ENCODE results near the gene PACSIN1.

PACSIN1 gene

GRCh38 chr6:34544776-34545471 lies 79.0 kb downstream of the PACSIN1 start:
- H3K27ac ChIP-seq (ENCODE audit: low read length), result no peak overlapping the region
- no peak overlapping the region for H3K4me3 ChIP-seq (ENCODE audit: low read length)
- no peak overlapping the region for H3K9ac ChIP-seq (ENCODE audit: low read depth, low read length)
- no peaks in the 10 kb centered on the region for H3K4me1 ChIP-seq (ENCODE audit: insufficient read depth, low read length)
- no peaks in the 10 kb centered on the region for H3K27me3 ChIP-seq (ENCODE audit: insufficient read depth, low read length)
- H3K36me3 ChIP-seq (ENCODE audit: insufficient read depth, low read depth, low read length), result no peaks in the 10 kb centered on the region
- H3K9me3 ChIP-seq (ENCODE audit: insufficient read depth, low read depth, low read length), result no peaks in the 10 kb centered on the region

- Histone ChIP-seq H3K9ac (ENCODE audit: low read depth, low read length) (no peak overlapping the region), H3K4me1 (ENCODE audit: insufficient read depth, low read length) (no peaks in the 10 kb centered on the region), H3K9me3 (ENCODE audit: insufficient read depth, low read depth, low read length) (no peaks in the 10 kb centered on the region), H3K36me3 (ENCODE audit: insufficient read depth, low read depth, low read length) (no peaks in the 10 kb centered on the region), H3K4me3 (ENCODE audit: low read length) (no peak overlapping the region), H3K27me3 (ENCODE audit: insufficient read depth, low read length) (no peaks in the 10 kb centered on the region), H3K27ac (ENCODE audit: low read length) (no peak overlapping the region)
Measured at GRCh38 chr6:34546551-34547321, 80.9 kb downstream of the PACSIN1 start.

- no peak overlapping the region for H3K9ac ChIP-seq (ENCODE audit: low read depth, low read length)
- no peaks in the 10 kb centered on the region for H3K4me1 ChIP-seq (ENCODE audit: insufficient read depth, low read length)
- no peak overlapping the region for H3K27ac ChIP-seq (ENCODE audit: low read length)
- H3K9me3 ChIP-seq (ENCODE audit: insufficient read depth, low read depth, low read length), result no peaks in the 10 kb centered on the region
- H3K4me3 ChIP-seq (ENCODE audit: low read length), result no peak overlapping the region
- H3K36me3 ChIP-seq (ENCODE audit: insufficient read depth, low read depth, low read length), result no peaks in the 10 kb centered on the region
- H3K27me3 ChIP-seq (ENCODE audit: insufficient read depth, low read length), result no peaks in the 10 kb centered on the region
Measured at GRCh38 chr6:34547701-34548644, 82.1 kb downstream of the PACSIN1 start.

- Histone ChIP-seq H3K9me3 (ENCODE audit: insufficient read depth, low read depth, low read length) (no peaks in the 10 kb centered on the region), H3K36me3 (ENCODE audit: insufficient read depth, low read depth, low read length) (no peaks in the 10 kb centered on the region), H3K9ac (ENCODE audit: low read depth, low read length) (no peak overlapping the region), H3K4me1 (ENCODE audit: insufficient read depth, low read length) (no peaks in the 10 kb centered on the region), H3K4me3 (ENCODE audit: low read length) (no peak overlapping the region), H3K27me3 (ENCODE audit: insufficient read depth, low read length) (no peaks in the 10 kb centered on the region), H3K27ac (ENCODE audit: low read length) (no peak overlapping the region)
Measured at GRCh38 chr6:34549026-34549803, 83.3 kb downstream of the PACSIN1 start.

- no peak overlapping the region for H3K9ac ChIP-seq (ENCODE audit: low read depth, low read length)
- no peaks in the 10 kb centered on the region for H3K27me3 ChIP-seq (ENCODE audit: insufficient read depth, low read length)
- no peaks in the 10 kb centered on the region for H3K36me3 ChIP-seq (ENCODE audit: insufficient read depth, low read depth, low read length)
- H3K4me1 ChIP-seq (ENCODE audit: insufficient read depth, low read length), result no peaks in the 10 kb centered on the region
- H3K9me3 ChIP-seq (ENCODE audit: insufficient read depth, low read depth, low read length), result no peaks in the 10 kb centered on the region
- no peak overlapping the region for H3K27ac ChIP-seq (ENCODE audit: low read length)
- H3K4me3 ChIP-seq (ENCODE audit: low read length), result no peak overlapping the region
Measured at GRCh38 chr6:34549804-34550202, 83.9 kb downstream of the PACSIN1 start.

GRCh38 chr6:34551720-34552119 lies 85.8 kb downstream of the PACSIN1 start:
- Histone ChIP-seq H3K27me3 (ENCODE audit: insufficient read depth, low read length) (no peaks in the 10 kb centered on the region), H3K27ac (ENCODE audit: low read length) (no peak overlapping the region), H3K9ac (ENCODE audit: low read depth, low read length) (no peak overlapping the region), H3K9me3 (ENCODE audit: insufficient read depth, low read depth, low read length) (no peaks in the 10 kb centered on the region), H3K4me1 (ENCODE audit: insufficient read depth, low read length) (no peaks in the 10 kb centered on the region), H3K36me3 (ENCODE audit: insufficient read depth, low read depth, low read length) (no peaks in the 10 kb centered on the region), H3K4me3 (ENCODE audit: low read length) (no peak overlapping the region)

- Histone ChIP-seq H3K9me3 (ENCODE audit: insufficient read depth, low read depth, low read length) (no peaks in the 10 kb centered on the region), H3K27me3 (ENCODE audit: insufficient read depth, low read length) (no peaks in the 10 kb centered on the region), H3K36me3 (ENCODE audit: insufficient read depth, low read depth, low read length) (no peaks in the 10 kb centered on the region), H3K4me1 (ENCODE audit: insufficient read depth, low read length) (no peaks in the 10 kb centered on the region), H3K9ac (ENCODE audit: low read depth, low read length) (no peak overlapping the region), H3K27ac (ENCODE audit: low read length) (no peak overlapping the region), H3K4me3 (ENCODE audit: low read length) (no peak overlapping the region)
Measured at GRCh38 chr6:34552620-34553019, 86.7 kb downstream of the PACSIN1 start.

GRCh38 chr6:34553146-34553545 lies 87.3 kb downstream of the PACSIN1 start:
- Histone ChIP-seq H3K4me1 (ENCODE audit: insufficient read depth, low read length) (no peaks in the 10 kb centered on the region), H3K36me3 (ENCODE audit: insufficient read depth, low read depth, low read length) (no peaks in the 10 kb centered on the region), H3K27ac (ENCODE audit: low read length) (no peak overlapping the region)

GRCh38 chr6:34553750-34554149 lies 87.9 kb downstream of the PACSIN1 start:
- Histone ChIP-seq H3K9me3 (ENCODE audit: insufficient read depth, low read depth, low read length) (no peaks in the 10 kb centered on the region), H3K4me1 (ENCODE audit: insufficient read depth, low read length) (no peaks in the 10 kb centered on the region), H3K27me3 (ENCODE audit: insufficient read depth, low read length) (no peaks in the 10 kb centered on the region), H3K9ac (ENCODE audit: low read depth, low read length) (no peak overlapping the region), H3K4me3 (ENCODE audit: low read length) (no peak overlapping the region), H3K36me3 (ENCODE audit: insufficient read depth, low read depth, low read length) (no peaks in the 10 kb centered on the region), H3K27ac (ENCODE audit: low read length) (no peak overlapping the region)

More at GRCh38 chr6:34553146-34553545, 87.3 kb downstream of the PACSIN1 start:
- no peaks in the 10 kb centered on the region for H3K27me3 ChIP-seq (ENCODE audit: insufficient read depth, low read length)
- no peak overlapping the region for H3K9ac ChIP-seq (ENCODE audit: low read depth, low read length)
- H3K9me3 ChIP-seq (ENCODE audit: insufficient read depth, low read depth, low read length), result no peaks in the 10 kb centered on the region
- H3K4me3 ChIP-seq (ENCODE audit: low read length), result no peak overlapping the region

- Histone ChIP-seq H3K9me3 (ENCODE audit: insufficient read depth, low read depth, low read length) (no peaks in the 10 kb centered on the region), H3K9ac (ENCODE audit: low read depth, low read length) (no peak overlapping the region), H3K27me3 (ENCODE audit: insufficient read depth, low read length) (no peaks in the 10 kb centered on the region), H3K36me3 (ENCODE audit: insufficient read depth, low read depth, low read length) (no peaks in the 10 kb centered on the region), H3K4me3 (ENCODE audit: low read length) (no peak overlapping the region), H3K4me1 (ENCODE audit: insufficient read depth, low read length) (no peaks in the 10 kb centered on the region), H3K27ac (ENCODE audit: low read length) (no peak overlapping the region)
Measured at GRCh38 chr6:34554291-34555006, 88.6 kb downstream of the PACSIN1 start.

GRCh38 chr6:34555007-34555322 lies 89.1 kb downstream of the PACSIN1 start:
- H3K4me3 ChIP-seq (ENCODE audit: low read length), result no peak overlapping the region
- H3K9ac ChIP-seq (ENCODE audit: low read depth, low read length), result no peak overlapping the region
- H3K36me3 ChIP-seq (ENCODE audit: insufficient read depth, low read depth, low read length), result no peaks in the 10 kb centered on the region
- H3K4me1 ChIP-seq (ENCODE audit: insufficient read depth, low read length), result no peaks in the 10 kb centered on the region; the same call in 1 of the 2 replicates
- H3K27ac ChIP-seq (ENCODE audit: low read length), result no peak overlapping the region
- no peaks in the 10 kb centered on the region for H3K27me3 ChIP-seq (ENCODE audit: insufficient read depth, low read length)
- no peaks in the 10 kb centered on the region for H3K9me3 ChIP-seq (ENCODE audit: insufficient read depth, low read depth, low read length)

All from iPS-20b (cell line).